GM06990 (cell line): Measurements from ENCODE around the gene HMBS.
A peak's percentile ranks its signal among the peaks of the same experiment; 100 is the strongest.

Source experiments
- DNase-seq: peaks from one replicate; pipeline ENCODE4 v3.0.0-alpha.2; 2011; ENCODE audit not compliant: insufficient read length; ENCODE audit errors: extremely low read depth
- H3K27me3 ChIP-seq: replicated peaks from 2 replicates; pipeline ENCODE4 v1.6.0; 2011; ENCODE audit warnings: low read length; ENCODE audit not compliant: control insufficient read depth, insufficient read depth
- H3K36me3 ChIP-seq: 2 replicates; pipeline ENCODE4 v1.5.1; 2011; ENCODE audit warnings: low read length; ENCODE audit not compliant: control insufficient read depth, insufficient read depth
- H3K4me3 ChIP-seq: replicated peaks from 2 replicates; pipeline ENCODE4 v1.5.1; 2011; ENCODE audit warnings: low read depth, mild to moderate bottlenecking, control low read depth, low read length
- CTCF ChIP-seq: IDR thresholded peaks from 2 replicates; pipeline ENCODE4 v1.5.1; 2011; ENCODE audit warnings: low read length, control low read depth, mild to moderate bottlenecking, inconsistent platforms; ENCODE audit not compliant: insufficient read depth, poor library complexity, severe bottlenecking

HMBS gene

GRCh38 chr11:119103793-119104192 is 19.1 kb downstream of the HMBS start:
- Histone ChIP-seq H3K27me3 (no peaks in the 10 kb centered on the region), H3K36me3 (no peaks in the 10 kb centered on the region), H3K4me3 (no peak overlapping the region)
- no peak for TF ChIP-seq CTCF
- DNase-seq: no peak

DNA sequence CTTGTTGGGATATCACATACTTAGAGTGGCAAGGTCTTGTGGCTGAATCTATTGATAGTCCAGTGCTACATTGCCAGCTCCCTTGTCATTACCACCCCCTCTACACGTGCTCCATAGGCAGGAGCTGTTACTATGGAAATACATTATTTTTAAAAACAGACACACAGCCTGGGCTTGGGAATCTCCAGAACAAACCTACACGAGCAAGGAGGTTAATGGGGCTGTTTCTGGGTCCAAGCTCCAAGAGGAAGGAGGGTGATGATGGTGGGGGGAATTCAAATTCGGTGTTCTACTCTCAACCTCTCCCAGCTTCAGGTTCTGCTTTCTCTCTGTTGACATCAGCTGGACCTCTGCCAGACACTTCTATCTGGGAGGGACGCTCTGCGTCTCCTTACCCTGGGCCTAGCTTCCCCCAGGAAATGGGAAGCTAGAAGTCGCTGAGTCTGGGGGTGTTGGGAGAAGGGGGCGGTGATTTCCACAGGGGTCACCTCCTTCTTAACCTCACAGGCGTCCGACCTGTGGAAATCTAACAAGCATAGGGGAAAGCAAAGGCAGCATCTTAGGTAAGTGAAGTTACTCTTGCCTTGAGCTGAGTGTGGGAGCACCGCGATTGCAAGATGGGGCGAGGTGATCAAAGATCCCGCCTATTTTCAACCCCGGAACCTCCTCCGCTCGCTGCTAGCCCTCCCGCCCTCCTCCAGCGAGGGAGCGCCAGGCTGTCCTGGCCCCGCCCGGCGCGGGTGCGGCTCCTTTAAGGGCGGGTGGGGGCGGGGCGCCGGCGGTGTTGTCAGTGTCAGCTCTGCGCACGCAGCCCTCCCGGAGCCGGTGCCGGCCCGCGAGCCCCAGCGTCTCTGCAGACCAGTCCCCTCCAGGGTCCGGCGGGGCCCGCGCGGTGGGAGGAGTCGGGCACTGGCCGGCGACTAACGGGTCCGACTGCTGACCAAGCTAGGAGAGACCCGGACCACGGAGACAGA is 22.2 kb downstream of the HMBS start, which contains the start of gene C2CD2L:
C2CD2L (plus strand) TSS at position 781 of the 974 bp plus-strand sequence. CDS start 398 bp downstream, outside the sequence.
- Histone ChIP-seq H3K4me3 (peak within 1 kb of the TSS; percentile 88), H3K27me3 (no peaks in the 10 kb centered on the region), H3K36me3 (peaks cover 9% of the 10 kb centered on the region)
- DNase-seq: peak; percentile 95
- no peak for TF ChIP-seq CTCF

- TF ChIP-seq CTCF: no peak
- DNase-seq: no peak
- Histone ChIP-seq H3K27me3 (no peaks in the 10 kb centered on the region), H3K4me3 (peak overlapping the region; percentile 88), H3K36me3 (peaks cover 16% of the 10 kb centered on the region)
Measured at GRCh38 chr11:119107538-119108145, 23.0 kb downstream of the HMBS start.

DNA sequence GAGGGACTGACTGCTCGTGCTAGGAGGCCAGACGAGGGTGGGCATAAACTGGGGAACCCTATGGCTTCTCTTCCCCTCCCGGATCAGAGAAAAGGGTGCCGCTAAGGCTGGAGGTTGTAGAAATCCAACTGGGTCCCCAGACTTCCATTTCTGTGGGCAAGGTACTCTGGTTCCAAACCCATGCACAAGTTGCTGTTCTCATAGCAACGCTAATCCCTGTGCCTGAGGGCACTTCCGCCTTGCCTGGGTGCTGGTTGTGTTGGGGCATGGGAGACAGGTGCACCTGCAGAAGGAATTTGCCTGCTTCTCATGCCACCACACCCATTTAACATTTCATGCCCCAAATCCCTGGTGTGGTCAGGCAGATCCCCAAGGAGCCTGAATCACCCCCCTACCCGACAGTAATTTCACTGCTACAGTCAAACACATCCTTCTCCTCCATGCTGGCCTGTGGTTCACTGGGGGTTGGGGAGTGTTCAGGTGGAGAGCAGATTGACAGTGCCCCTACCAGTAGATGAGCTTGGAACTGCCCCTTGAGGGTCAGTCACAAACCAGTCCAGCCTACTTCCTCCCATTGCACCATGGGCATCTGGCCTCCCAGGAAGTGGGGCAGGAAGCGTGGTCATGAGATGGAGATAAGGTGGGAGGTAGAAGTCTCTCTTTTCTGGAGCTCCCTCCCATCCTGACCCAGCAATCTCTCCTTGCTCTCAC is 23.6 kb downstream of the HMBS start:
- H3K27me3 ChIP-seq: no peaks in the 10 kb centered on the region
- peaks cover 19% of the 10 kb centered on the region for H3K36me3 ChIP-seq
- no peak for DNase-seq
- H3K4me3 ChIP-seq: peak overlapping the region; percentile 88
- TF ChIP-seq CTCF: no peak

GRCh38 chr11:119108857-119109221 is 24.2 kb downstream of the HMBS start:
- no peak for TF ChIP-seq CTCF
- H3K36me3 ChIP-seq: peaks cover 22% of the 10 kb centered on the region
- no peaks in the 10 kb centered on the region for H3K27me3 ChIP-seq
- peak overlapping the region; percentile 88 for H3K4me3 ChIP-seq
- no peak for DNase-seq
